Muscle of arm (tissue), 12 donors: ENCODE data around the gene NTPCR. TPM values are rescaled to one million over a fixed set of nuclear protein-coding genes. Genes with fewer than 3 reads are reported as not detected.
"Not testable (repeated sequence)": the region's sequence is repeated elsewhere in the genome, so short reads cannot be mapped to it uniquely, and the experiment has no call there.

Experiments used
- DNase-seq: peaks from one replicate; pipeline ENCODE4 v3.0.0-alpha.2; 2013
- polyA plus RNA-seq, 12 donors: library from polyadenylated mRNA; unstranded; fragments of 120-200 nt; gene quantifications; one replicate each; pipeline ENCODE4 v1.2.1, GENCODE V29; 2013; ENCODE audit not compliant: insufficient read length in 12 of 12

NTPCR gene
- polyA plus RNA-seq, 12 donors, result 17.4 to 41.8 (median 36.2) TPM; not detected in 1

DNA sequence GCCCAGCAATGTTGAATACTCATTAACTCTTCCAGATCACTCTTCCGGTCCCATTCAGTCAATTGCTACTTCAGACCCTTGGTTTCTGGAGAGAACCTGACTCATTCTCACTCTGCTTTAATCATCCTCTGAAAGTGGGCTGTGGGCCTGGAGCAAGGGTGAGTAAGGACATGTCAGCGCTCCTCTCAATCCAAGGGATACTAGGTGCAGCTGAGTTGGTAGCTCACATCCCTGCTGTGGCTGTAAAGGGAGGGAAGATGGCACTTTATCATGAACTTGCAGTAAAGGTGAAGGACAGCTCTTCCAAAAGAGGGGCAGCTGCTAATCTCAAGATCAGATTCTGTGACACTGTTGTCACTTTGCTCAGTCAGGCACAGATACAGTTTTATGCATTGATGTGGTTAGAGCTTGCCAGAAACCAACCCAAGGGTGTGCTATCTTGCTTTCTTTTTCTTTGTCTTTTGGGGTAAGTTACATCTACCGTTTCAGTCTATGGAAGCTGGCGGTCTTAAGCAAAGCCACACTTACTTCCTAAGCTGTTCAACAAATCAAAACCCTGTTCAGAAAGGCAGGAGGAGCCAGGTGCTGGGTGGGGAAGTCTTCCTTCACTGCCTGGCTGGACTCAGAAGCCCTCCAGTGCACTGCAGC is 26.5 kb upstream of the NTPCR start:
- no peak for DNase-seq

- no peak for DNase-seq
Measured at GRCh38 chr1:232924874-232925273, 25.5 kb upstream of the NTPCR start.

DNA sequence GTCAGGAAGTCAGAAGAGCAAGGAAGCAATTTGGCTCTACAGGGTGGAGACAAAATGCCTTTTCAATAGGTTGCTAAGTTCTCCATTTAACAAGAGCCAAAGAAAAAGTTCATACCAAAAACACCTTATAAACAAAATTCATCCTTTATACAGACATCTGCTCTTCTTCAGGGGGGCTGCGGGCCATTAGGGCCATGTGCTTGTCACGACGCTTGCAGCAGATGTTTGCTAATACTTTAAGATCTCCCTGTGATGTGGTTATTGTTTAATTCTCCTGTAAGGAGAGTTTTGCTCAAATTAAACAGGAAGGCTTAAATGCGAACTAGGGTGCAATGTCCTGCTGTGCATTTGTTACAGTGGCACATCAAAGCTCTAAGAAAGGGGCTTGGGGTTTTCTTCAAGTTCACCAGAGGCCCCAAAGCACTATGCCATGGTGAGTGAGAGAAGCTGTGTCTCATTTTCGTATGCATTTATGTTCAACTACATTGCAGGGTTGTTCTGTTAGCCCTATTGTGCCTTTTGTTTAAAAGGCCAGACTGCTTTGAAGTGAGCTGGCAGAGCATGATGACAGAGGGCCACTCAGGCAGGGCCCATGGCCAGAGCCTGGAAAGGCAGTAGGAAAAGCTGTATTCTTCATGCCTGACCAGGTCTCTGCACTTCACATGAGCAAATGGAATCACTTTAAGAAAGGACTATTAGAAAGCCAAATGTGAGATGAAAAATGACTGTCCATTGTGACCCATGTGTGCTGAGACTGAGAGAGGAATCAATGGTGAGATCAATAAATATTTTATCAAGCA is 24.8 kb upstream of the NTPCR start:
- DNase-seq, result no peak

DNA sequence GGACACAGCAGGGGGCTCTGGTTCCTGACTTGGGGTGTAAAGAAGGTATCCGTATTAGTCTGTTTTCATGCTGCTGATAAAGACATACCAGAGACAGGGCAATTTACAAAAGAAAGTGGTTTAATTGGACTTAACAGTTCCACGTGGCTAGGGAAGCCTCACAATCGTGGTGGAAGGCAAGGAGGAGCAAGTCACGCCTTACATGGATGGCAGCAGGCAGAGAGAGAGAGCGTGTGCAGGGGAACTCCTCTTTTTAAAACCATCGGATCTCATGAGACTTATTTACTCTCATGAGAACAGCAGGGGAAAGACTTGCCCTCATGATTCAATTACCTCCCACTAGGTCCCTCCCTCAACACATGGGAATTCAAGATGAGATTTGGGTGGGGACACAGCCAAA is 23.2 kb upstream of the NTPCR start:
- not testable (repeated sequence) for DNase-seq

GRCh38 chr1:232927830-232928505 is 22.4 kb upstream of the NTPCR start:
- no peak for DNase-seq

DNA sequence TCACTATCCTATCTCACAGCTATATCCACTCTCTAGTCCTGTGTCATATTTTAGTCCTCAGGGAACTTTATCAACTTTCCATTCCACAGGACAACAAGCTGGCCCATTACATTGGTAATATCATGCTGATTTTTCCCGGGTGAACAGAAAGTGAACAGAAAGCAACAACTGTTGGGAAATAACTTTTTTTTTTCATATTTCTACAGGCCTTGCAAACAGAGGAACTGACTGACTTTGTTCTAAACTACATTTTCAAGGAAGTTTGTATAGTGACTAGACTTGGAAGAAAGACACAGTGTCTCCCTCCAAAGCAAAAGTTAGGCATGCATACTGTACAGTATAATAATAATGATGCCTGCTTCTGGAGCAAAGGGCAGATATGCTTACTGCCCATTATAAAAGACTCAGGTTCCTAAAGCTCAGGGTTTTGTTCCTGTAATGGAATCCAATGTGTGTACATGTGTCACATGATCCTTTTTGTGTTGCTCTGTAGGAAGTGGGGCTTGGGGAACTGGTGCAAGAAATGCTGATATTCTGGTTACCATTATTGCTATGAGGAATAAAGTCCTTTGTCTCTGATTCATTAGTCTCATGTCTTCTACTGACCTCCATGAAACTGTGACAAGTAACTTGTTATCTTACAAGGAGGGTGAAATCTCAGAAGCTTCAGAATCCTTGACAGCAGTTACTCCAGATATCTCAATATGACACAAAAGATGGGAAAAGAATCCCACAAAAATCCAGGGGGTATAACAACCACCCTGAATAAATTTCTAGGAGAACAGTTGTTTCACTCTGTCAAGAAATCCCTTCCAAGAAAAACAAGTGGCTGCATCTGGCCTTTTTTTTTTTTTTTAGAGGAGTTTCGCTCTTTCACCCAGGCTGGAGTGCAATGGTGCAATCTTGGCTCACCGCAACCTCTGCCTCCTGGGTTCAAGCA is 17.7 kb upstream of the NTPCR start:
- DNase-seq, result no peak

GRCh38 chr1:232936941-232937340 is 13.5 kb upstream of the NTPCR start:
- no peak for DNase-seq

DNA sequence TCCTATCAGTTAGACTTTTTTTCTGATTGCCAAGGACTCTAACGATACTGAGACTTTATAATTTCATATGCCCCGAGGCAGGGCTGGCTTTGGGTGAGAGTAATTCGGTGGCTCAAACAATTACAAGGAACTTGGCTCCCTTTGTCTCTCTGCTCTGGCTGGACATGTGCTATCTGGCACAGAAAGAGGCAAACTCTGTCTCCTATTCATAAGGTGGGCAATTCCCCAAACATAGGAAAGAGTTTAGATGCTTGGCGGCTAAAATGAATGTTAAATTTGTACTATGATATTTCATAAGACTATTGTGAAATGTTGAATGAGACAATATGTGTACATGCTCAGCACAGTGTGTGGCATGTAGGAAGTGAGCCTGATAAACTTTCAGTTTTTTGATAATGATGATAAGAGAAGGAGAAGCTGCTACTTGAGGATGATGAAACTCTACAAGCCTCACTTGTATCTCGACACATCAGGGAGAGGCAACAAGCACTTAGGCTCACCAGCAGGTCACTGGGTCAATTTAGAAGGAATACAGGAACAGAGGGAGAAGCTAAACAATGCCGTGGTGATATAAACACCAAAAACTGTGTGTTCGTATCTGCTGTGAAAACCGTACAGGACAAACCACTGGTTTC is 12.6 kb upstream of the NTPCR start:
- no peak for DNase-seq

DNA sequence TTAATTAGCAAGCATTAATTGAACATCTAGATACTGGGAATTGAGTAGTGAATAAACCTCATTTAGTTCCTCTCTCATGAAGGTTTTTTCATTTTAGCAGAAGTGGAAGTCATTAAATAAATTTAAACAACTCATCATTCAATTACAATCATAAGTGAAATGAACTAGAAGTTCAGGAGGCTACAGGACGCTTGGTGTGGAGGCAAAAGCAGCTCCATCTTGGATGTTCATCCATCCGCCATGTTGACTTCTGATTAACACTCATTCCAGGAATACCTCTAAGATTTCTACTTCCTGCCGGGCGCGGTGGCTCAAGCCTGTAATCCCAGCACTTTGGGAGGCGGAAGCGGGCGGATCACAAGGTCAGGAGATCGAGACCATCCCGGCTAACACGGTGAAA is 11.5 kb upstream of the NTPCR start:
- no peak for DNase-seq

GRCh38 chr1:232939748-232940147 is 10.7 kb upstream of the NTPCR start:
- DNase-seq, result no peak

DNA sequence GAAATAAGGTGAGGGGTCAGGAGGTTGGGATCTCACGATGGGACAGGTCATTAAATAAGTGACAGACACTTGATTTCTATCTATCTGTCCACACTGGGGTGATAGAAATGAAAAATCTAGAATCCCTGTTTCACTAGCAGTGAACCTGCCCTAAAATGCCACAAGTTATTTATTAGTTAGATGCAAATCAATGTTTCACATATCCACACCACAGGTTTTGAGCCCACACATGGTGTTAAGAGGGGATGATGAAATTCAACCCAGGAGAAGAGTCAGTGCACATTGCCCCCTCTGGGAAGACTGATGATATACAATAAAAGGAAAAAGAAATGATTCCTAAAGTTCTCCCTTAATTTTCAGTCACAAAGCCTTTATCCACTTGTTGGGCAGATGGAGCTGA is 10.1 kb upstream of the NTPCR start:
- no peak for DNase-seq

DNA sequence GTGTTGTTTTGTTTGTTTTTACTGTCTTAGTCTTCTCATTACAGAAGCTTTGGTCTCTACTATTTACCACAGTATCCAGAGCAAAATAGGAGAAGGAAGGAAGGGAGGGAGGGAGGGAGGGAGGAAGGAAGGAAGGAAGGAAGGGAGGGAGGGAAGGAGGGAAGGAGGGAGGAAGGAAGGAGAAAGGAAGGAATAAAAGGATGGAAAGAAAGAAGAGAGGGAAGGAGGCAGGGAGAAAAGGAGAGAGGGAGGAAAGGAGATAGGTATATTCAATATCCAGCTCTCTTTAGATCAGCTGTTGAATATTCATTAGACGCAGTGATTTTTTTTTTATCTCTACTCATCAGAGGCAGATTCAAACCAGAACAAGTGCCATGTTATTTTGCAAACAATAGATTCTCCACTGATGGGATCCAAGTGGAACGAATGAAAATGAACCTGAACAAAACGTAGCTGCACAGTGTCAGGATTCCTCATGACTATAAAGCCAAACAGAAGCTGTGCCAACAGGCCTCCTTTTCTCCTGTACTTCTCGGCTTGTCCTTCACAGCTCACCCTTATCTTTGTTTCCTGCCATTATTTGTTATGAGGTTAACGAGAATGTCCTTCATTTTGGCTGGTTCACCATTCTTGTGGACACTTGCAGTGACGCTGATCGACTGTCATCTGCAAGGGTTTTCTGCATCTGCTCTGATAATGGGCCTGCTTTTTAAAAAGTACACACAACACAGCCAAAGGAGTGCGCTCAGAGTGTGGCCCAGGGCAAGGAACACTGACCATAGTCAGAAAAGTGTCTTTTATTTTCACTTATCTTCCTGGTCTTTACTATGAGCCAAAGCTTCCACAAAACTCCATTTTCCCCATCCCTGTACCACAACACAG is 7.8 kb upstream of the NTPCR start:
- DNase-seq, result no peak

- DNase-seq, result no peak
Measured at GRCh38 chr1:232943679-232944252, 6.6 kb upstream of the NTPCR start.

DNA sequence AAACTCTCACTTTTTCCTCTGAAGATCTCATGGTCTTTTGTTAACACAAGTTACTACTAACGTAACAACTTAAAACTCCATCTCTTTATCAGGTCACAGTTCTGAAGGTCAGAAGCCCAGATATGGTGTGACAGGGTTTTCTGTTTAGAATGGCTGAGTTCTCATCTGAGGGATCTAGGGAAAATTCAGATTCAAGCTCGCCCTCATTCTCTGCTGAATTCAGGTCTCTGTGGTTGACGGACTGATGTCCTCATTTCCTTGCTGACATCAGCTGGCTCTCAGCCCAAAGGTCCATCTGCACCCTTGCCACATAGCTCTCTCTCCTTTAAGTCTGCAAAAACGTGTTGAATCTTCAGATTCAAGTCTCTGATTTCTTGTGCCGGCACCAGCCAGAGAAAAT is 6.1 kb upstream of the NTPCR start:
- no peak for DNase-seq

- DNase-seq, result no peak
Measured at GRCh38 chr1:232949636-232950196, 695 bp upstream of the NTPCR start.

DNA sequence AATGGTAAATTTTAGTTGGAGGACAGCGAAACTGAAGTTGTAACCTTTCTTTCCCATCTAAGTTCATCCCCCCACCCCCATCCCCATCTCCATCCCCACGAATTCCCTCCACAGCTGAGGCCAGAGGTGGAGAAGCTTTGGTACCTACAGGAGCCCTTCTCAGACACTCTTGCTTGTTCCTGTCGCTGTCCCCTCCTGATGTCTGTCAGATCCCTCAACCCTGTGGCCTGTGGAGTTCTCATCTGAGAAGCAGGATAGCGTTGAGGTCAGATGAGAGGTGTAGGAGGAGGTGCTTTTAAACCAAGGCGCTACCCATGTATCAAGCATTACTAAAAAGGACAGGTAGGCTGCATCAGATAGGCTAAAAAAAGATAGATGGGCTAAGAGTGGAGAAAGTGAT is 769 bp downstream of the NTPCR start:
- no peak for DNase-seq

DNA sequence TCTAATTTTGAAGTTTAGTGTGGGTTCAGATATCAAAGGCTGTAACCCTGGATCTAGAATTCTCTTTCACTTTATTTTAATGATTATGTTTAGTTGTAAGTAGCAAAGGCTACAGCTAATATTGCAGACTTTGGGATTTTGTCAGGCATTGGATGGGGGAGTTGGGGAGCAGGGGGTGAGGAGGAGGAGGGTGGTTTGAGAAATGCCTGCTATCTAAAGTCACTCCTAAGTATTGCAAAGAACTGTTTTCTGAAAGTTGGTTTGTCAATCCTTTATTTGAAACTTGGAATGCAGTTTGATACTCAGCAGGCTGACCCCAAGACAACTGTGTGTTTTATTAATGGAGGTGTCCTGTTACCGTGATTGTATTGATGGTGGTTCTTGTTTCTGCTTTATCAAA is 1.2 kb downstream of the NTPCR start:
- no peak for DNase-seq

GRCh38 chr1:232952514-232953499 is 2.4 kb downstream of the NTPCR start:
- no peak for DNase-seq
